Posterior vena cava (tissue), 2 donors: ENCODE measurements around the gene RAMP2. TPM values are rescaled to one million over a fixed set of nuclear protein-coding genes. Genes with fewer than 3 reads are reported as not detected.

Experiments
- DNase-seq: peaks from one replicate; pipeline ENCODE4 v3.0.0-alpha.2; 2020; ENCODE audit warnings: low spot score
- intact Hi-C, 2 donors: fragments of 100-400 bp; cut with DNase I; formaldehyde crosslinking; loops; one replicate each; pipeline versions ENCODE4 v1.14.1 to v1.14.2; 2022 to 2023
- total RNA-seq, 2 donors: library from RNA; stranded (reverse); fragmentation: NEBNext Ultra II Directional; extraction: Animal tissue kit (Norgen Biotek cat#: 25700); gene quantifications; one replicate each; pipeline ENCODE4 v1.2.1, GENCODE V29; 2021
- donor health status: DM: yes; HTN: yes; CAD: no.
- donor health status: DM: yes; HTN: yes; CAD: no.

RAMP2 gene
- total RNA-seq, 2 donors from 2014 or later, result 46.3 to 56.8 TPM

DNA sequence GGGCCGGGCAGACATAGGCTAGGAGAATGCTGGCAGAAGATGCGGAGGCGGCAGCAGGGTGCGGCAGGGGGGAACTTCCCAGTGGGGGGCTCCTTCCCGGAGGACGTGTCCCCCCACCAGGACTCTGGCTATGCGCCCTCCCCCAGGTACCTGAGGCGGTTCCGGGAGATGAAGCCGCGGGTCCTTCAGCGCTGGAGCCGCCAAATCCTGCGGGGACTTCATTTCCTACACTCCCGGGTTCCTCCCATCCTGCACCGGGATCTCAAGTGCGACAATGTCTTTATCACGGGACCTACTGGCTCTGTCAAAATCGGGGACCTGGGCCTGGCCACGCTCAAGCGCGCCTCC, 22.7 kb downstream of the RAMP2 start:
- no peak for DNase-seq
- intact Hi-C loops, result no loop called here

DNA sequence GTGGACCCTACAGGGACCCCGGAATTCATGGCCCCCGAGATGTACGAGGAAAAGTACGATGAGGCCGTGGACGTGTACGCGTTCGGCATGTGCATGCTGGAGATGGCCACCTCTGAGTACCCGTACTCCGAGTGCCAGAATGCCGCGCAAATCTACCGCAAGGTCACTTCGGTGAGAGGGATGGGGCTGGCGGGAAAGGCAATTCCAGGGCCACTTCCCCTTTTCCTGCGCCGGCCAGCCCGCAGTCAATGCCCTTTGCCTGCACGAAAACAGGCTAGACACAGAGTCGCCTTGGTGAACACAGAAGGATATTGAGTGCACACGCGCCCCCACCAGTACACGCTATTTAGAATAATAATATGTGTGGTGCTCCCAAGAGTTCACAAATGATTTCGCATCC, 23.4 kb downstream of the RAMP2 start:
- no peak for DNase-seq
- intact Hi-C loops, result no loop called here

DNA sequence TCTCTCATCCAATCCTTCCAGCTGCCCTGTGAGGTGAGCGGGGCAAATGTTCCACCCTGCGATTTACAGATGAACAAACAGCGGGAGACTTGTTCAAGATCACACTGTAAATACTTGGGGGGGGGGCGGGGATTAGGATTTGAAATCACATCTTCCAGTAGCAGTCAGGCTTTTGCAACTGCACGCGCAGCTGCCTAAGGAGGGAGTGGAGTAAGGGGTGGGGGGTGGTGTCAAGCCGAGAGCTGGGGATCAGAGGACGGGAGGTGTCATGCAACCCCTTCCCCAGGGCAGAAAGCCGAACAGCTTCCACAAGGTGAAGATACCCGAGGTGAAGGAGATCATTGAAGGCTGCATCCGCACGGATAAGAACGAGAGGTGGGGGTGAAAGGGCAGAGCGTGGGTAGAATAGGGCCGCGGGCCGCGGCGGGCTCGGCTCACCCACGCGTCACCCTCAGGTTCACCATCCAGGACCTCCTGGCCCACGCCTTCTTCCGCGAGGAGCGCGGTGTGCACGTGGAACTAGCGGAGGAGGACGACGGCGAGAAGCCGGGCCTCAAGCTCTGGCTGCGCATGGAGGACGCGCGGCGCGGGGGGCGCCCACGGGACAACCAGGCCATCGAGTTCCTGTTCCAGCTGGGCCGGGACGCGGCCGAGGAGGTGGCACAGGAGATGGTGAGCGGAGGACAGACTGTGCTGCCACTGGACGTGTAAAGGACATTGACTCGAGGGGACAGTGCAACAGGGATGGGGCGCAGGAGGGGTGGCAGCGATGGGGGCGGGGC, 24.0 kb downstream of the RAMP2 start:
- intact Hi-C loops, result no loop called here
- no peak for DNase-seq

- DNase-seq, result no peak
- intact Hi-C loops, result no loop called here
These were observed 26.2 kb downstream of the RAMP2 start for GRCh38 chr17:42787266-42787665.

DNA sequence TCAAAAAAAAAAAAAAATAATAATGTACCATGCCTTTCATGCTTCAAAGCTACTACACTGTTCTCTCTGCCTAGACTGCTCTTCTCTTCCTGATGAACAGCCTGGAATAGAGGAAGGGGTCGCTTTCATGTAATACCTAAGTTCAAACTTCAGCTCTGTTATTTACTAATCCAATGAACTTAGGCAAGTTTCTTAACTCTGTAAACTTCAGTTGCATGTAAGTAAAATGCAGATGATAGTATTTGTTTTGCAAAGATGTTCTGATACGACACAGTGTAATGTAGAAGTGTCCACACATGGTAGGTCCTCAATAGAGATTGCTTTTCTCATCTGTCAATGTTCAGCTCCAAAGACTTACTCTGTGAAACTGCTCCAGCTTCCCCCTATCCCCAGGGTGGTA, 30.9 kb downstream of the RAMP2 start:
- intact Hi-C loops, result no loop called here
- no peak for DNase-seq

DNA sequence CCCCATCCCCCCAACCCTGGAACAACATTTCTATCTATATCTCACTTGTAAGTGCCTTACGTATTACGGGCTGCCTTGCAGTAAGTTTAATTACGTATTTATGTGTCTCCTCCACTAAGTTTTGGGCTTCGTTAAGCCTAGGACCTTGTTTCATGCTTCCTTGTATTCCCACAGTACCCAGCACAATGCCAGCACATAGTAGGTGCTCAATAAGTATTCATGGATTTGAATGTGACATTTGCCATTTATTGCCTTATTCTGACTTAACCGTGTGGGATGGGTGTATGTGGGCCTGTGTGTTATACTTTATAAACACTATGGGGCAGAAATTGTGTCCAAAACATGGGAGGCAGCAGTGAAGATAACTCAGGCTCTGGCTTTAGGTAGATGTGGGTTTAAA, 31.5 kb downstream of the RAMP2 start:
- intact Hi-C loops, result no loop called here
- DNase-seq, result no peak

DNA sequence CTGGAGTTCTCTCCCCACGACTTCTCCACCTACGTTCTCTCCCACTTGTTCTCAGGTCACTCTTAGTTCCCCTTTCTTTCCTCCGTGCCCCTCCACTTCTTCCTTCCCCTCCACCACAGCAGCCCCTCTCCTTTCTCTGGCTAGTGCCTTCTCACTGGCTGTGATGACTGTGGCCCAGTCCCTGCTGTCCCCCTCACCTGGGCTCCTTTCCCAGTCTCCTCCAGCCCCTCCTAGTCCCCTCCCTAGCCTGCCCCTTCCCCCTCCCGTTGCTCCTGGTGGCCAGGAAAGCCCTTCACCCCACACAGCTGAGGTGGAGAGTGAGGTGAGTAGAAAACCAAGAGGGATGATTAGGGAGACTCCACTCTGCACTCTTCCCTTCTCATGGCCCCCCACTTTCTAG, 34.0 kb downstream of the RAMP2 start:
- no peak for DNase-seq
- intact Hi-C loops, result no loop called here

DNA sequence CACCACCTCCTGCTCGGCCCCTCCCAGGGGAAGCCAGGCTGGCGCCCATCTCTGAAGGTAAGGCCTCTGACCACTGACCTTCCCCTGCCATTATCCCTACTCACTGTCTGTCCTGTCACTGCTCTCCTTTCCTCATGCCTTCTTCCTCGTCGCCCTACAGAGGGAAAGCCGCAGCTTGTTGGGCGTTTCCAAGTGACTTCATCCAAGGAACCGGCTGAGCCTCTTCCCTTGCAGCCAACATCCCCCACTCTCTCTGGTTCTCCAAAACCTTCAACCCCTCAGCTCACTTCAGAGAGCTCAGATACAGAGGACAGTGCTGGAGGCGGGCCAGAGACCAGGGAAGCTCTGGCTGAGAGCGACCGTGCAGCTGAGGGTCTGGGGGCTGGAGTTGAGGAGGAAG, 34.4 kb downstream of the RAMP2 start:
- no peak for DNase-seq

GRCh38 chr17:42796066-42796758, 35.2 kb downstream of the RAMP2 start:
- no peak for DNase-seq
- intact Hi-C loops, result no loop called here

More for the DNA sequence above, 34.4 kb downstream of the RAMP2 start:
- intact Hi-C loops, result no loop called here

GRCh38 chr17:42797067-42798007, 36.3 kb downstream of the RAMP2 start:
- no peak for DNase-seq
- intact Hi-C loops, result no loop called here

GRCh38 chr17:42798011-42798382, 37.0 kb downstream of the RAMP2 start:
- intact Hi-C loops, result no loop called here
- DNase-seq, result no peak

DNA sequence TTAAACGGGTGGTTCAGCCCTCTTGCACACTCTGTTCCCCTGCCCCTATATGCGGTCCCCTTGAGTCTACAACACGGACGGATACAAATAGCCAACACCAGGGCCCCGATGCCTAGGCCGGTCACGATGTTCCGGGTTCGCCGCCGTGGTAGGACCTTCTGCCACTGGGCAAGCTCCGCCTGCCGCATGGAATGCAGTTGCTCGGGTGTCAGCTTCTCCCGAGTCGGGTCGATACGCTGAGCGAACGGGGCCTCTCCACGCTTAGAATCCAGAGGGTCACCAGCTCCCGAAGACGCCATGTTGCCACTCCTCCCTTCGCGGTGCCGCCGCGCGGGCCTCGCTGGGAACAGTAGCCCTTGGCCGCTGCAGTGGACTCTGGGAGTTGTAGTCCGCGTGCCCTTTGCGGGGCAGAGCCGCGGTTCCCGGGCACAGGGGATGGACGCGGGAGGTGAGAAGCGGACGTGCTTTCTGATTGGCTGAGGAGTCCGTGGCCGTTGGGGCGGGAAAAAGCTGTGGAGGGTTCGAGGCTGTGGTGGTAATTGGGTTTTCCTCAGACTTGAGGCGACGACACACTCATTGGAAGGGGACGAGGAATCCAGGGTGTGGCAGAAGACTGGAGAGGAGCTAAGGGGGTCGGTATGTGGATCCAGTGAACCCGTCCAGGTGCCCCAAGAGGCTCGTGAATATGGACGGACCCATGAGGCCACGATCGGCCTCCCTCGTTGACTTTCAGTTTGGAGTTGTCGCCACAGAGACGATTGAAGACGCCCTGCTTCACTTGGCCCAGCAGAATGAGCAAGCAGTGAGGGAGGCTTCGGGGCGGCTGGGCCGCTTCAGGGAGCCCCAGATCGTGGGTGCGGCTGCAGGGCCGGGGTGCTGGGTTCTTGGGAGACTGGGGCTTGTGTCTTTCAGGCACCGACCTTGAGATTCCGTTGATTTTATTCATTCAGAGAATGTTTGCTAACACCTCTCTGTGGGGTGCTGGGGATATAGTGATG, 37.7 kb downstream of the RAMP2 start, which contains the start of the genes CNTD1 and COA3:
TSS of gene CNTD1 (plus strand) at position 479 of the 998 bp plus-strand sequence. CDS start at position 686, 207 bp downstream.
TSS of gene COA3 (minus strand) at position 322 of the 998 bp plus-strand sequence. CDS start at position 299, 23 bp downstream.
- intact Hi-C loops, result no loop called here
- peak; percentile 96 for DNase-seq

DNA sequence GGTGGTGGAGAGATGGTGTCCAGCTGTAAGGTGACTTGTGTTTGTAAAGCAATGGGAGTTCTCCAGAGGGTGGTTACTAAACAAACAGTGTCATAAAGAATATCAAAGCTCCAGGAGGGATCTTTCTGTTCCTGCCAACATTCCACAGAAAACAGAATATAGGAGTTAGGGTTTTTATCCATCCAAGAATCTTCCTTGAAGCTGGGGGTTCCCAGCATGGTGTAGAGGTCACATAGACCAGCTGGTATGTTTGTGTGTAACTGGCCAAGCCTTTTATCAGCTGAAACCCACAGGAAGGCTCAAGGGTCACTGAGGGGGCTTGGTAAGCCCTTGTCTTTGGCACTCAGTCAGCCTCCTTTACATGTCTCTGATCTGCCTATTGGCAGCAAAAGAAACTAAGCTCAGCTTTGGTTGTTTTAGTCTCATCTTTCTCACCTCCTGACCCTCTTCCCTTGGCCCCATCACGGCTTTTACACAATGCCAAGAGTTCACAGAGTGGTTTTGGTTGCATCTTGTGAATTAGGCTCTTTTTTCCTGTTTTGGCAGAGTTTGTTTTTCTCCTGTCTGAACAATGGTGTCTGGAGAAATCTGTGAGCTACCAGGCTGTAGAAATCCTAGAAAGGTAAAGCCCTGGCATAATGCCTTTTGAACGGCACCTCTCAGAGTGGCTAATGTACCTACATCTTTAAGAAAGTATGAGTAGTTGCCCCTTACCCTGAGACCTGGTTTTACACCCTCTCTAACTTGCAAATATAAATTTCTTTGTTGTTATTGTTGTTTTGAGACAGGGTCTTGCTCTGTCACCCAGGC, 42.3 kb downstream of the RAMP2 start:
- no peak for DNase-seq
- intact Hi-C loops, result no loop called here

DNA sequence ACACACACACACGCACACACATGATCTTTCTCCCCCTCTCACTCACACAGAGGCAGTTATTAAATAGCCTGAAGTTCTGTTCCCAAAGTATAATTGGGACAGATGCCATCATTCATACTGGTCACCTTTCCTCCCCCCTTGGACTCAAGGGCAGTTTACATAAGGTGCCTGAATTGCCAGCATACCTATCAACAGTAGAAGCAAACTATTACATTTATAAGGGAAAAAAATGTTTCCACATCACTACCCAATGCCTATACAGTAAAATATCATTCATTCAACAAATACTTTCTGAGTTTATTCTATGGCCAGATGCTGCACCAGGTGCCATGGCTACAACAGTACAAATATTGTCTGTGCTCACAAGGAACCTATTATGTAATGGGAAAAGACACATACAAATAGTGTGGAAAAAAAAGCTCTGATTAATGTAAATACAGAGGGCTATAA, 43.9 kb downstream of the RAMP2 start:
- no peak for DNase-seq
- intact Hi-C loops, result no loop called here

DNA sequence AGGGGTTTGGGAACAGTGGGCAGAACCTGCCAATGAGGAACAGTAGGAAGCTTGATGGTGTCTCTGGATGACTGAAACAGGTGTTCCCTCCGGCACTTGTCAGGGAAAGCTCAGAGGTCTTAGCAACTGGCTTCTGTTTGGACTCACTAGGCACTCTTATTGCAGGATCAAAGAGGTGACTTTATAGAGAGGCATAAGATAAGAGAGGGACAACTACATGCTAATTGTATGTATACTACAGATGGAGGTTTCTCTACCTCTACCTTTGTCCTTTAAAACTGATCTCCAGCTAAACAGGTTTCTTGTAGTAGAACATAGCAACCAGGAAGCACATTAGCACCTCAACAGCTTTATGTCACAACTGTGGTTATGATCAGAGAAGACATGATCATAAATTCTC, 45.2 kb downstream of the RAMP2 start:
- intact Hi-C loops, result no loop called here
- DNase-seq, result no peak

- intact Hi-C loops, result no loop called here
- no peak for DNase-seq
These were observed 48.2 kb downstream of the RAMP2 start for GRCh38 chr17:42809250-42809649.
